HG03439 (cell line): ENCODE measurements around the gene HS6ST3.
A peak's percentile ranks its signal among the peaks of the same experiment; 100 is the strongest.

Experiments used
- ATAC-seq: cut with Tn5 transposase; IDR thresholded peaks from one replicate; pipeline ENCODE4 v1.9.1; 2021; ENCODE audit warnings: mild to moderate bottlenecking, moderate library complexity; ENCODE audit not compliant: unreplicated experiment

HS6ST3 gene

GRCh38 chr13:96637039-96637438 is 547.1 kb downstream of the HS6ST3 start:
- no peak for ATAC-seq

GRCh38 chr13:96646101-96646500 is 556.2 kb downstream of the HS6ST3 start:
- ATAC-seq: no peak

DNA sequence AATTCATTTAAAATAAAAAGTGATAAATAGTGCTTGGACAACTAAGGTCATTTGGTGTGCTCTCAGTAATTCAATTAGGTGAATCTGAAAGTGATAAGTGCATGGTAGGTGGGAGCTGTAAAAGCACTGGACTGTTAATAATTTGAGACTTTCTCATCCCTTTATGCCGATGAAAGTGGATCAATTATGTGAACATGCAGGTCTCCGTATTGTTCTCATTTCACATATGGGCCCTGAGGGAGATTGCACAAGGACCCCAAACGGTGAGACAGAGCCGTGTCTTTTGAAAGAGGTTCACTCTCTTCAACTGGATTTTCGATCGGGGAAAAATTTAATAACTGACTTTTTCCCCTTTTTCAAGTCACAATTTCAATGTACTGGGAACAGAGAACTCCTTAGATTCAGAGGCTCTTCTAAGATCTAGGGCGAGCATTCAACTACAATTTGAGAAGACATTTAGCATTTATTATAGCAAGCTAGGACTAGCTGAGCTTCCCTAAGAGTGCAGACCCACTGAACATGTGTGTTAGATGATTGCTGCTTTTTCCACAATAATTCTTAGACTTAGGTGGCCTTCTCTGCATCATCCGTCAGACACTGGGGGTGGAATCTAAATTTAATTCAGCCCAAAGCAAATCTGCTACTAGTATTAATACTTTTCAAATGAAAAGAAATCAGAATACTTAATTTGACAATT is 556.8 kb downstream of the HS6ST3 start:
- ATAC-seq: no peak

DNA sequence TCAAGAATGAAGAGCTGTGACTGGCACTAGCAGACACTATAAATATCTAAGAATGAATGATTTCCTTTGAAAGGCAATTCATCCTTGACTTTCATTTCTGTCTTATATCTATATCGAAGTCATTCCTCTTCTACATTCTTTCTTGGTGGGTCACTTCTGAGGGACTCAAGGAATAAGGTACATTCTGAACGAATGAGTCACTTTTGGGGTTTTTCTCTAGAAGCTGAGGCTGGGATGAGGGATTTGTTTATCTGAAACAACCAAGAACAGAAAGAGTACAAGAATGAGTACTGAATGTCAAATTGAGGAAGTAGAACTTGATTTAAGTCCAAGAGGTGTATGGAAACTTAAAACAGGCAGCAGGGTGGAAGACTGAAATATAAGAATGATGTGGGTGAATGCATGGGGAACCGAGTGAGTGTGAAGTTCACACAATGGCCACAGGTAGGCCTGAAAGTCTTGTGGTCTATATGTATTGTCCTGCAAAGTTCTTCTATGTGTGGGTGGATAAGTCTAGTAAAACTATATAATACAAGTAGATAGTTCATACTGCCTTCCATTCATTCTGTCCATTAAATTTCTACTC is 560.5 kb downstream of the HS6ST3 start:
- peak; percentile 86 for ATAC-seq

DNA sequence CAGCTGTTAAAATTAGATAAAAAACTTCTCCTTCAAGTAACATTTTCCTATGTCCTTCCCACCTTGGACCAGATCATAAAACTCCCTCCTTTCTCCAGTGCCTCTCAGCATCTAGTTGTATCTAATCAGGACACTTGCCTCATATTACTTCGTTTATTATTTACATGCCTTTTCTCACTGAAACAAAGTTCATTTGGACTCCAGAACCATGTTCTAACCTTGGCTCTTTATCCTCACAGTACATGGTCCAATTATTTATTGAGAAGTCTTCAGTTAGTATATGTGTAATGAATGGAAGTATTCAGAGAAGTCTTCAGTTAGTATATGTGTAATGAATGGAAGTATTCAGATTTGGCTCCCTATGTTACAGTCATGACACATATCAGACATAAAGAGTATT is 561.7 kb downstream of the HS6ST3 start:
- ATAC-seq: no peak

DNA sequence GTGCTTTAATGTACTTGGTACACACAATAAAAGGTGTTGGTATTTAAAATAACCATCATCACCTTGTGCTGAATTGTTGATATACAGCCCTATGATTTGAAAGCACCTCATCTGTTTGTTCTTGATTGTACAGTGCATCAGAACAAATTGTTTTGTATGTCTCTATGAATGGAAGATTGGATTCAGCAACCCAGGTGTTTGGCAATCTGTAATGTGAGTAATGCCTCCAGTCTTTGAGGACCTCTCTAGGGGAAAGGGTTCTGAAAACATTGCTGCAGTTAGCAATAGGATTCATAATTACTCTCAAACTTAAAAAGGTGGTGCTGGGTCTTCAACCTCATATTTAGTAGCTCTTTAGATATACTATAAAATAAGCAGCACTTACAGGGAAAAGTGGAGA is 562.6 kb downstream of the HS6ST3 start:
- ATAC-seq: no peak

DNA sequence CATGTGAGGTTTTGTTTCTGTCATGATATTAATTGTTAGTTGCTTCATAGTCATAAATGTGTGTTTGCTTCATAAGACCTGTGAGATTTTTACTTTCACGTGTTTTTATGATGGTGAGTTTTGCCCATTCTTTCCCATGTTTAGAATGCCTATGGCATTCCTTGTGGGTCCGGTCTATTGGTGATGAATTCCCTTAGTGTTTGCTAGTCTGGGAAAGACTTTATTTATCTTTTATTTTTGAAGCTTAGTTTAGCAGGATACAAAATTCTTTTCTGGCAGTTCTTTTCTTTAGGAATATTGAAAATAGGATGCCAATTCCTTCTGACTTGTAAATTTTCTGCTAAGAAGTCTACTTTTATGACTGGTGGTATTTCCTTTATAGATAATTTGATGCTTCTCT is 571.7 kb downstream of the HS6ST3 start:
- no peak for ATAC-seq

DNA sequence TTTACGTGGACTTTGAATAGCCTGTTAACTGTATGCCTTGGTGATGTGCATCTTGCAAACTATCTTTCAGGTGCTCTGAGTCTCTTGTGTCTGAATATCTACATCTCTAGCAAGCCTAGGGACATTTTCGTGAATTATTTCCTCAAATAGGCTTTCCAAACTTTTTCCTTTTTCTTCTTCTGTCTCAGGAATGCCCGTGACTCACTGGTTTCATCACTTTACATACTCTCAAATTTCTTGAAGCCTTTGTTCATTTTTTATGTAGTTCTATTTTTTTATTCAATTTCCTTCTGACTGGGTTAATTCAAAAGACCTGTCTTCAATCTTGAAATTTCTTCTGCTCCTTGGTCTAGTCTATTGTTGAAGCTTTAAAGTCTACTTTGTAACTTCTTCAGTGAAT is 572.1 kb downstream of the HS6ST3 start:
- no peak for ATAC-seq

DNA sequence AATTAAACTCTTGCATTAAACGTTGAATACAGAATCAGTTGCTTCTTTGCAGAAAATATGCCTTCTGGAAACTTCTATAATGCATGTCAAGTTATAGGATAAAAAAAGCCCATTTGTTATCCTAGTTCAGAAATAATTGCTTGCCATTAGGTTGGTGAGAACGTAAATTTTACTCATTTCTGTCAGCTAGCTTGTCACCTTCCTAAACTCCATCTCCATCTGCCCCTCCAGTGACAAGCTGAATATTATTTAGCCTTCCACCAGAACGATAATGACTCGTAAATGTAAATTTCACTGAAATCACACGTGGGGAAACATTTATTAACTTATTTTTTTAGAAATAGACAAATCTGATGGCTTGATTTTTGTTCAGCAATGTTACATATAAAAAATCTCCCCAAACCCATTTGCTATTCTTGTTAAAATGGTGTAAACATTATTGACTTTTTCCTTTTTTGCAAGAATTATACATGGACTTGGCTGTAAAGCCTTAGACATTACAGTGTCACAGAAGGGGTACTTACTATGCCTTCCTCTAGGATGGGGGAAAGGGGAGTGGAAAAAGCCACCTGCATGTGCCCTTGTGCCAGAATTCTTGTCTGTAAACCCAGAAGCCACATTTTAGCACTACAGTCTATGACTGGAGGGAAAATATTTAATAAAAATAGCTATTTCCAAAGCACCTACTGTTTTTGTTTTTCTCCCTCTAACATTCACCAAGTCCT is 577.5 kb downstream of the HS6ST3 start:
- no peak for ATAC-seq

DNA sequence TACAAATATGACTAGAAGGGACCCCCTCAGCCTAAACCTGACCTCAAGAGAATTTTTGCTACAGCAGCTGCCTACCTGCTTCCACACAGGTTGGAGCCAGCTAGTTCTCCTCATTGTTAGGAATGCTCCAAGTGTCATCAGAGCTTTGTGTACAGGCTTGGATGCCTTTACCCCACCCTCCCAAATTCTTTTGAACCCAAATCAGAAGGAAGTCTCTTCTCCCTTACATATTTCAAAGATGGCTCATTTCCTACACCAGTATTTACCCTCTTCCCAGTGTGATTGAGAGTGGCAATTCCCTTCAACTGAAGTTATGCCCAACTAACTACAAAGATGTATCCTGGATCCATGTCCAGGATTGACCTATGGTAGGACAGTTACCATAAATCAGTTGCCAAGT is 581.2 kb downstream of the HS6ST3 start:
- no peak for ATAC-seq

GRCh38 chr13:96672016-96672415 is 582.1 kb downstream of the HS6ST3 start:
- ATAC-seq: no peak

- ATAC-seq: no peak
Observed at GRCh38 chr13:96673825-96674224, 583.9 kb downstream of the HS6ST3 start.

DNA sequence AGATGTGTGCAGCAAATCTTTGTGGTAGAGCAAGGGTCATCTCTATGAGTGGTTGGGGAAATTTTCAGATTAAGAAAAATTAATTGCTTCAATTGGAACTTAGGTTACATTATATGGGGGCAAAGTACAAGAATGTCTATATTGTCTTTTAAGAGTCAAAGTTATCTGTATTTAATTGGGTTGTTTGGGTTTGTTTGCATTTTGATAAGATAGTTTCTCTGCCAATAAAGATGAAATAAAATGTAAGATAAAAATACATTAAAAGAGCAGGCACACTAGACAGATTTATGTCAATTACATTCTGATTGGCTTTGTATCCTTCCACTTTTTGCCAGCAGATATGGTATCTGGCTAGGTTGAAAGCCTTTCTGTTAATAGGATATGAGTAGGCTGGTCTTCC is 587.1 kb downstream of the HS6ST3 start:
- no peak for ATAC-seq

- ATAC-seq: no peak
Observed at GRCh38 chr13:96678801-96679200, 588.9 kb downstream of the HS6ST3 start.

DNA sequence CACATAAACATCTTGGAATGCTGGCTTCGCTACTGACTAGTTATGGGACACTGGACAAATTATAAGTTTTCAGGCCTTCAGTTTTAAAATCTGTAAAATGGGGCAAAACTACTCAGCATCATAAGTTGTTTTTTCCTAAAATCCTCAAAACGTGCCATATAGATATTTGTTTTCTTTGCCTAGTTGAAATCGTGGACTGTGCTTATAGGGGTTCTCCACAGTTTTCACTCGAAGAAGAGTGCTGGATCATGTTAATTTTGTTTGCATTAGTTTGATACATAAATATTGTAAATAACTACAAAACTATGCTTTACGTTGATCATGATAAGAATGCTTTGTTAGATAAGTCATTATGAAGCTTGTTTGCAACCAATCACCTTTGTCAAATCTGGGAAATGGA is 591.0 kb downstream of the HS6ST3 start:
- no peak for ATAC-seq

DNA sequence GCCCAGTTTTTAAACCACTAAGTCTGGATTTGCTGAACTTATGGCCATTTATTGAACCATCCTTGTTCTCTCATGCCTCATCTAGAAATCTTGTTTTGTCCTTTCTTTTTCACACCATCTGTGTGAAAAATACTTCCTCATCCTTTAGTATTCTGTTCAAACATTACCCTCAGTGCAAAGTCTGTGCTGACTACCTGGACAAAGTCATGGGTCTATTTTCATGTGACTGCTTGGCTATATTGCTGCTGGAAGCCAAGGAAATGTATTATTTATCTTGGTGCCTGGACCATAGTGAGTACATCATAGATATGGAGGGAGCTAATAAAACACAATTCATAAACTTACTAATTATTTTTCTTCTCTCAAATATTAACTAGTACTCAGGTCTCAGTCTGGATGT is 591.9 kb downstream of the HS6ST3 start:
- ATAC-seq: no peak

GRCh38 chr13:96684469-96684868 is 594.6 kb downstream of the HS6ST3 start:
- ATAC-seq: no peak

DNA sequence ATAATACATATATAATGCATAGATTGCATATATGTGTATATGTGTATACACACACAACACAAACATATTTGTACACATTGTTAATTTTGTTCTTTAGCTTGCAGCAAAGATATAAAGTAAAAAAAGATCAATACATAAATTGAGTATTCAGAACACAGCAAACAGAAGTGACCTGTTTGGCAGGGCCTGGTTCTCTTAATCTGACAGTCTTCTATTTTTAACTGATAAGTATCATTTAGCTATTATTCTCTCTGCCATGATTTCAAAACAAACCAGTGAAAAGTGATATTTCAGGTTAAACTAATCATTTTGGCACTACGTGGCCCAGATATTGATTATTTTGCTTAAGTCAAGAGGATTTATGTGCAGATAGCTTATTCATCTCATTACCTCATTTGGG is 595.0 kb downstream of the HS6ST3 start:
- no peak for ATAC-seq

- no peak for ATAC-seq
Observed at GRCh38 chr13:96686286-96686685, 596.4 kb downstream of the HS6ST3 start.

DNA sequence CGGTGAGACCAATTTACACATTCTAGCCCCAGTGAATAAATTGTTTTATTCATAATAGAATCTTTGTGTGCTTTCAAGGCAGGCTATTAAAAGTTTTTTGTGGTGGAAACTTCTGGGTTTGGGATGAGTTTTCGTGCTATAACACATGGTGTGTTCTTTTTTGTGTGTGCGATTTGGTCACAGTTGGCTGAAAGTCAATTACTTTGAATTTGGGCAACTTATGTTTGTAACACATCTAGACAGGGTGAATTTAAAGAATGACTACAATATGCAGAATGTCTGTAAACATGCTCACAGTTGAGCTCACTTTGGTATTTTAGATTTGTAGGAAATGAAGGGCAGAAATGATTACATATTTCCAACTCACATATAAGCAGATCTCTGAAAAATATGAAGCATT is 597.3 kb downstream of the HS6ST3 start:
- ATAC-seq: no peak

- no peak for ATAC-seq
Observed at GRCh38 chr13:96690998-96691397, 601.1 kb downstream of the HS6ST3 start.

DNA sequence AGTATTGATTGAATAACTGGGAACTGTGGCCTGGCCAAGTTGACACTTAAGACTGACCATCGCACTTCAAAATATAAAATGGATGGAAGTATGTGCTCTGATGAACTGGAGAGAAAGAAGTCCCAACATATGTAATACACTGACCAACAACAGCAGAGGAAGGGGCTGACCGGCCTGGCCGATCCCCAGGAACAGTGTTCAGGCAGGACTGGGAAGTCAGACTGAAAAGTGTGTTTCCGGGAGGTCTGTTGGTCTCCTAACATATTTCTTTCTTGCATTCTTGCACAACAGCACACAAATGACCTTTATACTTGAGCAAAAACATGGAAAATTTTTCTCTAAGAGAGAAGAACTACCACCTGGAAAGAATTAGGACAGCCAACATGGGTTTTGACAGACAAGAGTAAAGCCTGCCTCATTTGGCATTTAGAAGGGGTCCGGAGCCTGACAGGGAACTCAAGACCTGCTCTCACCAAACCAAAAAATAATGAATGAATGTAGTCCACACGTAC is 606.5 kb downstream of the HS6ST3 start:
- ATAC-seq: no peak
